Measurements from ENCODE around the gene FHOD1. TPM values are rescaled to one million over a fixed set of nuclear protein-coding genes. Genes with fewer than 3 reads are reported as not detected.

FHOD1 gene
- total and polyA plus RNA-seq, 9 of the 15 experiments (the other 6 are each of a cell fraction or from before 2014, with no cell fraction given): 18.7 to 126 (median 32.3) TPM

GRCh38 chr16:67246756-67247191, 507 bp downstream of the FHOD1 start (continued):
- TF ChIP-seq HNRNPUL1 (IDR thresholded peaks at IDR 0.05; ENCODE audit: low read length): no peak
- no peak for TF ChIP-seq ID3 (CRISPR knock-in tag; IDR thresholded peaks at IDR 0.05)
- no peak for TF ChIP-seq ID3 (tag; IDR thresholded peaks at IDR 0.05)
- TF ChIP-seq ZNF212 (CRISPR knock-in tag; IDR thresholded peaks at IDR 0.05): 0 out of 2 replicates have a peak, but pooled peaks have one; percentile 25
- TF ChIP-seq E4F1 (CRISPR knock-in tag; IDR thresholded peaks at IDR 0.05; ENCODE audit: borderline replicate concordance): no peak
- no peak for TF ChIP-seq TAF1 (IDR thresholded peaks at IDR 0.05; ENCODE audit: control insufficient read depth, extremely low read depth, insufficient read depth, low read length, severe bottlenecking)
- TF ChIP-seq CREB1 (IDR thresholded peaks at IDR 0.05): no peak
- 0 out of 2 replicates have a peak, but pooled peaks have one; percentile 9 for TF ChIP-seq CREB1 (CRISPR knock-in tag; IDR thresholded peaks at IDR 0.05)
- no peak for TF ChIP-seq SMARCA4 (IDR thresholded peaks at IDR 0.05)
- peak; percentile 45; the same call in 1 of the 2 replicates for TF ChIP-seq NR3C1 (CRISPR knock-in tag; IDR thresholded peaks at IDR 0.05)
- peak in 1 of 2 experiments; percentile 63; a peak in 1 of 4 replicates for TF ChIP-seq SRF (CRISPR knock-in tag; IDR thresholded peaks at IDR 0.05)
- no peak for TF ChIP-seq SMC3 (conservative IDR thresholded peaks at IDR 0.05; ENCODE audit: insufficient read depth, low read depth, low read length)
- no peak for TF ChIP-seq E2F4 (CRISPR knock-in tag; IDR thresholded peaks at IDR 0.05; ENCODE audit: low read depth)
- no peak for TF ChIP-seq ZNF512 (tag; IDR thresholded peaks at IDR 0.05)
- TF ChIP-seq BRCA1 (IDR thresholded peaks at IDR 0.05): no peak
- no peak for TF ChIP-seq BRCA1 (CRISPR knock-in tag; IDR thresholded peaks at IDR 0.05)
- no peak for TF ChIP-seq POLR3A (IDR thresholded peaks at IDR 0.05; ENCODE audit: borderline replicate concordance, extremely low read depth, insufficient read depth, insufficient read length)
- TF ChIP-seq CTCF (IDR thresholded peaks at IDR 0.05 in 2 of 3, conservative IDR thresholded peaks at IDR 0.05 in 1 of 3; ENCODE audit: insufficient read depth in 2 of 3, low read depth in 1 of 3, low read length in 3 of 3): peak in 1 of 3 experiments; percentile 22; a peak in 1 of 6 replicates
- TF ChIP-seq FOS (IDR thresholded peaks at IDR 0.05; ENCODE audit: extremely low read depth, insufficient read length): no peak
- TF ChIP-seq USF2 (CRISPR knock-in tag; IDR thresholded peaks at IDR 0.05): 0 out of 2 replicates have a peak, but pooled peaks have one; percentile 1
- TF ChIP-seq TEAD2 (tag; IDR thresholded peaks at IDR 0.05): no peak

Data from K562 (cell line).